Midbrain (tissue), 1 donor: ENCODE measurements around the gene SLC12A6.

Experiments used
- DNase-seq: peaks from one replicate; lab custom pipeline; 2025; lab: John Stamatoyannopoulos, UW

The SLC12A6 gene

GRCh38 chr15:34330279-34330678, 7.3 kb downstream of the SLC12A6 start:
- no peak for DNase-seq

GRCh38 chr15:34329006-34329405, 8.6 kb downstream of the SLC12A6 start:
- no peak for DNase-seq

- DNase-seq: no peak
These were observed 9.7 kb downstream of the SLC12A6 start for GRCh38 chr15:34327906-34328305.

GRCh38 chr15:34325368-34325767, 12.2 kb downstream of the SLC12A6 start:
- no peak for DNase-seq

GRCh38 chr15:34324933-34325332, 12.6 kb downstream of the SLC12A6 start:
- DNase-seq: no peak

GRCh38 chr15:34323217-34323616, 14.4 kb downstream of the SLC12A6 start:
- no peak for DNase-seq

GRCh38 chr15:34318277-34319079, 19.1 kb downstream of the SLC12A6 start:
- DNase-seq: peak; percentile 55

- no peak for DNase-seq
These were observed 22.8 kb downstream of the SLC12A6 start for GRCh38 chr15:34314491-34315490.

GRCh38 chr15:34311563-34311962, 26.0 kb downstream of the SLC12A6 start:
- DNase-seq: no peak

- no peak for DNase-seq
These were observed 33.0 kb downstream of the SLC12A6 start for GRCh38 chr15:34304613-34305012.

GRCh38 chr15:34301058-34301457, 36.5 kb downstream of the SLC12A6 start:
- DNase-seq: no peak

GRCh38 chr15:34297059-34297458, 40.5 kb downstream of the SLC12A6 start:
- no peak for DNase-seq

- no peak for DNase-seq
These were observed 45.0 kb downstream of the SLC12A6 start for GRCh38 chr15:34292621-34293020.

GRCh38 chr15:34284937-34285336, 52.6 kb downstream of the SLC12A6 start:
- no peak for DNase-seq

- DNase-seq: no peak
These were observed 55.2 kb downstream of the SLC12A6 start for GRCh38 chr15:34282384-34282783.

- no peak for DNase-seq
These were observed 57.4 kb downstream of the SLC12A6 start for GRCh38 chr15:34280193-34280592.

GRCh38 chr15:34279368-34279767, 58.2 kb downstream of the SLC12A6 start:
- no peak for DNase-seq

GRCh38 chr15:34275721-34276120, 61.9 kb downstream of the SLC12A6 start:
- DNase-seq: no peak

- no peak for DNase-seq
These were observed 62.4 kb downstream of the SLC12A6 start for GRCh38 chr15:34275154-34275553.

GRCh38 chr15:34271493-34271892, 66.1 kb downstream of the SLC12A6 start:
- DNase-seq: no peak

GRCh38 chr15:34266751-34267150, 70.8 kb downstream of the SLC12A6 start:
- DNase-seq: no peak

- DNase-seq: no peak
These were observed 73.5 kb downstream of the SLC12A6 start for GRCh38 chr15:34264076-34264475.

GRCh38 chr15:34262362-34262761, 75.2 kb downstream of the SLC12A6 start:
- DNase-seq: no peak
